Measurements from ENCODE around the gene C10orf105.

The C10orf105 gene

GRCh38 chr10:71751515-71752224 lies 32.1 kb upstream of the C10orf105 start:
- Histone ChIP-seq H3K9me3 (ENCODE audit: control insufficient read depth, low read length) (no peaks in the 10 kb centered on the region), H3K36me3 (ENCODE audit: control insufficient read depth, insufficient read depth, low read length) (peaks cover 38% of the 10 kb centered on the region), H3K4me3 (ENCODE audit: insufficient read depth, low read depth, low read length, poor library complexity, severe bottlenecking) (no peak overlapping the region), H3K27ac (ENCODE audit: insufficient read depth, low read length, poor library complexity, severe bottlenecking) (peak overlapping the region; percentile 78), H3K4me1 (ENCODE audit: control insufficient read depth, insufficient read depth, low read length, poor library complexity, severe bottlenecking) (peaks cover 99% of the 10 kb centered on the region), H3K27me3 (replicated peaks; ENCODE audit: control insufficient read depth, insufficient read depth, low read length, poor library complexity, severe bottlenecking) (no peaks in the 10 kb centered on the region)
- DNase-seq: no peak

GRCh38 chr10:71750986-71751385 lies 31.4 kb upstream of the C10orf105 start:
- H3K36me3 ChIP-seq (ENCODE audit: control insufficient read depth, insufficient read depth, low read length): peaks cover 38% of the 10 kb centered on the region
- no peak overlapping the region for H3K4me3 ChIP-seq (ENCODE audit: insufficient read depth, low read depth, low read length, poor library complexity, severe bottlenecking)
- H3K4me1 ChIP-seq (ENCODE audit: control insufficient read depth, insufficient read depth, low read length, poor library complexity, severe bottlenecking): peaks cover 99% of the 10 kb centered on the region
- H3K27ac ChIP-seq (ENCODE audit: insufficient read depth, low read length, poor library complexity, severe bottlenecking): peak overlapping the region; percentile 78
- H3K27me3 ChIP-seq (replicated peaks; ENCODE audit: control insufficient read depth, insufficient read depth, low read length, poor library complexity, severe bottlenecking): no peaks in the 10 kb centered on the region
- no peak for DNase-seq
- H3K9me3 ChIP-seq (ENCODE audit: control insufficient read depth, low read length): no peaks in the 10 kb centered on the region

GRCh38 chr10:71750124-71750841 lies 30.7 kb upstream of the C10orf105 start:
- H3K4me3 ChIP-seq (ENCODE audit: insufficient read depth, low read depth, low read length, poor library complexity, severe bottlenecking): no peak overlapping the region
- peaks cover 38% of the 10 kb centered on the region for H3K36me3 ChIP-seq (ENCODE audit: control insufficient read depth, insufficient read depth, low read length)
- H3K9me3 ChIP-seq (ENCODE audit: control insufficient read depth, low read length): no peaks in the 10 kb centered on the region
- no peaks in the 10 kb centered on the region for H3K27me3 ChIP-seq (replicated peaks; ENCODE audit: control insufficient read depth, insufficient read depth, low read length, poor library complexity, severe bottlenecking)
- DNase-seq: no peak
- H3K4me1 ChIP-seq (ENCODE audit: control insufficient read depth, insufficient read depth, low read length, poor library complexity, severe bottlenecking): peaks cover 99% of the 10 kb centered on the region
- peak overlapping the region; percentile 78 for H3K27ac ChIP-seq (ENCODE audit: insufficient read depth, low read length, poor library complexity, severe bottlenecking)

- peaks cover 99% of the 10 kb centered on the region for H3K4me1 ChIP-seq (ENCODE audit: control insufficient read depth, insufficient read depth, low read length, poor library complexity, severe bottlenecking)
- H3K36me3 ChIP-seq (ENCODE audit: control insufficient read depth, insufficient read depth, low read length): peaks cover 29% of the 10 kb centered on the region
- peak overlapping the region; percentile 78 for H3K27ac ChIP-seq (ENCODE audit: insufficient read depth, low read length, poor library complexity, severe bottlenecking)
- no peaks in the 10 kb centered on the region for H3K27me3 ChIP-seq (replicated peaks; ENCODE audit: control insufficient read depth, insufficient read depth, low read length, poor library complexity, severe bottlenecking)
- DNase-seq: no peak
- H3K9me3 ChIP-seq (ENCODE audit: control insufficient read depth, low read length): no peaks in the 10 kb centered on the region
- no peak overlapping the region for H3K4me3 ChIP-seq (ENCODE audit: insufficient read depth, low read depth, low read length, poor library complexity, severe bottlenecking)
Measured at GRCh38 chr10:71749396-71749795, 29.8 kb upstream of the C10orf105 start.

GRCh38 chr10:71748671-71749191 lies 29.2 kb upstream of the C10orf105 start:
- Histone ChIP-seq H3K36me3 (ENCODE audit: control insufficient read depth, insufficient read depth, low read length) (peaks cover 25% of the 10 kb centered on the region), H3K4me1 (ENCODE audit: control insufficient read depth, insufficient read depth, low read length, poor library complexity, severe bottlenecking) (peaks cover 99% of the 10 kb centered on the region), H3K4me3 (ENCODE audit: insufficient read depth, low read depth, low read length, poor library complexity, severe bottlenecking) (no peak overlapping the region), H3K9me3 (ENCODE audit: control insufficient read depth, low read length) (no peaks in the 10 kb centered on the region), H3K27me3 (replicated peaks; ENCODE audit: control insufficient read depth, insufficient read depth, low read length, poor library complexity, severe bottlenecking) (no peaks in the 10 kb centered on the region), H3K27ac (ENCODE audit: insufficient read depth, low read length, poor library complexity, severe bottlenecking) (peak overlapping the region; percentile 78)
- DNase-seq: peak; percentile 63 to 72 (median 69)

- Histone ChIP-seq H3K27me3 (replicated peaks; ENCODE audit: control insufficient read depth, insufficient read depth, low read length, poor library complexity, severe bottlenecking) (no peaks in the 10 kb centered on the region), H3K9me3 (ENCODE audit: control insufficient read depth, low read length) (no peaks in the 10 kb centered on the region), H3K4me1 (ENCODE audit: control insufficient read depth, insufficient read depth, low read length, poor library complexity, severe bottlenecking) (peaks cover 100% of the 10 kb centered on the region), H3K27ac (ENCODE audit: insufficient read depth, low read length, poor library complexity, severe bottlenecking) (peak overlapping the region; percentile 78), H3K36me3 (ENCODE audit: control insufficient read depth, insufficient read depth, low read length) (peaks cover 21% of the 10 kb centered on the region), H3K4me3 (ENCODE audit: insufficient read depth, low read depth, low read length, poor library complexity, severe bottlenecking) (peak overlapping the region; percentile 10)
- no peak for DNase-seq
Measured at GRCh38 chr10:71747551-71748523, 28.3 kb upstream of the C10orf105 start.

- no peak for DNase-seq
Measured at GRCh38 chr10:71747039-71747531, 27.5 kb upstream of the C10orf105 start.

GRCh38 chr10:71746344-71747037 lies 26.9 kb upstream of the C10orf105 start:
- peak overlapping the region; percentile 24 for H3K4me3 ChIP-seq (ENCODE audit: insufficient read depth, low read depth, low read length, poor library complexity, severe bottlenecking)
- H3K27ac ChIP-seq (ENCODE audit: insufficient read depth, low read length, poor library complexity, severe bottlenecking): peak overlapping the region; percentile 78
- H3K4me1 ChIP-seq (ENCODE audit: control insufficient read depth, insufficient read depth, low read length, poor library complexity, severe bottlenecking): peaks cover 100% of the 10 kb centered on the region
- DNase-seq: no peak
- no peaks in the 10 kb centered on the region for H3K27me3 ChIP-seq (replicated peaks; ENCODE audit: control insufficient read depth, insufficient read depth, low read length, poor library complexity, severe bottlenecking)
- H3K9me3 ChIP-seq (ENCODE audit: control insufficient read depth, low read length): no peaks in the 10 kb centered on the region
- peaks cover 16% of the 10 kb centered on the region for H3K36me3 ChIP-seq (ENCODE audit: control insufficient read depth, insufficient read depth, low read length)

More at GRCh38 chr10:71747039-71747531, 27.5 kb upstream of the C10orf105 start:
- H3K27ac ChIP-seq (ENCODE audit: insufficient read depth, low read length, poor library complexity, severe bottlenecking): peak overlapping the region; percentile 78
- H3K9me3 ChIP-seq (ENCODE audit: control insufficient read depth, low read length): no peaks in the 10 kb centered on the region
- peaks cover 100% of the 10 kb centered on the region for H3K4me1 ChIP-seq (ENCODE audit: control insufficient read depth, insufficient read depth, low read length, poor library complexity, severe bottlenecking)
- H3K36me3 ChIP-seq (ENCODE audit: control insufficient read depth, insufficient read depth, low read length): peaks cover 20% of the 10 kb centered on the region
- peak overlapping the region; percentile 16 for H3K4me3 ChIP-seq (ENCODE audit: insufficient read depth, low read depth, low read length, poor library complexity, severe bottlenecking)
- H3K27me3 ChIP-seq (replicated peaks; ENCODE audit: control insufficient read depth, insufficient read depth, low read length, poor library complexity, severe bottlenecking): no peaks in the 10 kb centered on the region

- peaks cover 12% of the 10 kb centered on the region for H3K36me3 ChIP-seq (ENCODE audit: control insufficient read depth, insufficient read depth, low read length)
- no peaks in the 10 kb centered on the region for H3K27me3 ChIP-seq (replicated peaks; ENCODE audit: control insufficient read depth, insufficient read depth, low read length, poor library complexity, severe bottlenecking)
- H3K4me3 ChIP-seq (ENCODE audit: insufficient read depth, low read depth, low read length, poor library complexity, severe bottlenecking): peak overlapping the region; percentile 24
- peak overlapping the region; percentile 78 for H3K27ac ChIP-seq (ENCODE audit: insufficient read depth, low read length, poor library complexity, severe bottlenecking)
- peaks cover 99% of the 10 kb centered on the region for H3K4me1 ChIP-seq (ENCODE audit: control insufficient read depth, insufficient read depth, low read length, poor library complexity, severe bottlenecking)
- H3K9me3 ChIP-seq (ENCODE audit: control insufficient read depth, low read length): no peaks in the 10 kb centered on the region
- no peak for DNase-seq
Measured at GRCh38 chr10:71745664-71746250, 26.2 kb upstream of the C10orf105 start.

Data from effector memory CD4-positive, alpha-beta T cell (primary cell).